Liver (tissue), 9 donors: ENCODE data around the gene DDX1. TPM values are rescaled to one million over a fixed set of nuclear protein-coding genes. Genes with fewer than 3 reads are reported as not detected.

ENCODE experiments used
- DNase-seq: peaks from one replicate; pipeline ENCODE4 v3.0.0-alpha.2; 2017; ENCODE audit warnings: low spot score
- H3K27ac ChIP-seq, 2 donors: one replicate each; pipeline ENCODE4 v1.7.0; 2013; ENCODE audit warnings: inconsistent platforms in 2 of 2, low read length in 2 of 2, control low read depth in 1 of 2, low read depth in 1 of 2, mild to moderate bottlenecking in 1 of 2
- H3K27me3 ChIP-seq, 4 donors: one replicate each; pipeline versions ENCODE4 v1.6.1 to v1.7.0; 2013; ENCODE audit warnings: low read length in 3 of 4, inconsistent platforms in 1 of 4, mild to moderate bottlenecking in 1 of 4, moderate library complexity in 1 of 4; ENCODE audit not compliant: control insufficient read depth in 4 of 4, insufficient read depth in 4 of 4
- H3K36me3 ChIP-seq, 4 donors: one replicate each; pipeline versions ENCODE4 v1.6.1 to v1.7.0; 2013; ENCODE audit warnings: low read length in 3 of 4, mild to moderate bottlenecking in 3 of 4, low read depth in 1 of 4, moderate library complexity in 1 of 4; ENCODE audit not compliant: control insufficient read depth in 4 of 4, insufficient read depth in 3 of 4
- H3K4me1 ChIP-seq, 4 donors: one replicate each; pipeline versions ENCODE4 v1.6.1 to v1.7.0; 2013; ENCODE audit warnings: low read length in 3 of 4, mild to moderate bottlenecking in 3 of 4, moderate library complexity in 1 of 4; ENCODE audit not compliant: control insufficient read depth in 4 of 4, insufficient read depth in 4 of 4
- H3K4me3 ChIP-seq, 3 donors: one replicate each; pipeline versions ENCODE4 v1.6.1 to v1.7.0; 2013; ENCODE audit warnings: low read length in 3 of 3, control low read depth in 1 of 3, low read depth in 1 of 3, mild to moderate bottlenecking in 1 of 3
- H3K9ac ChIP-seq, 2 donors: one replicate each; pipeline ENCODE4 v1.7.0; 2013; ENCODE audit warnings: low read length in 2 of 2, mild to moderate bottlenecking in 2 of 2, moderate library complexity in 2 of 2, control low read depth in 1 of 2, low read depth in 1 of 2
- H3K9me3 ChIP-seq, 4 donors: one replicate each; pipeline versions ENCODE4 v1.6.1 to v1.7.0; 2013; ENCODE audit warnings: low read length in 3 of 4; ENCODE audit not compliant: control insufficient read depth in 4 of 4
- EGR1 ChIP-seq, 2 donors: IDR thresholded peaks; 2 replicates each; pipeline ENCODE4 v1.6.1; 2016 to 2018; ENCODE audit warnings: antibody characterized with exemption in 2 of 2, low read depth in 2 of 2
- FOXA1 ChIP-seq: IDR thresholded peaks from 2 replicates; pipeline ENCODE4 v1.6.1; 2016; ENCODE audit warnings: antibody characterized with exemption
- FOXA2 ChIP-seq: IDR thresholded peaks from 2 replicates; pipeline ENCODE4 v1.6.1; 2016; ENCODE audit warnings: antibody characterized with exemption
- GABPA ChIP-seq, 2 donors: IDR thresholded peaks in 1 of 2; conservative IDR thresholded peaks in 1 of 2; 2 replicates each; pipeline ENCODE4 v1.6.1; 2016; ENCODE audit warnings: antibody characterized with exemption in 2 of 2, mild to moderate bottlenecking in 1 of 2, moderate library complexity in 1 of 2
- HNF4G ChIP-seq: IDR thresholded peaks from 2 replicates; pipeline ENCODE4 v1.6.1; 2016; ENCODE audit warnings: antibody characterized with exemption
- JUND ChIP-seq, 2 donors: IDR thresholded peaks; 2 replicates each; pipeline ENCODE4 v1.6.1; 2016; ENCODE audit warnings: antibody characterized with exemption in 2 of 2
- NR2F2 ChIP-seq: IDR thresholded peaks from 2 replicates; pipeline ENCODE4 v1.6.1; 2016; ENCODE audit warnings: antibody characterized with exemption
- RAD21 ChIP-seq, 2 donors: IDR thresholded peaks; 2 replicates each; pipeline ENCODE4 v1.6.1; 2016; ENCODE audit warnings: antibody characterized with exemption in 2 of 2, mild to moderate bottlenecking in 2 of 2
- RXRA ChIP-seq, 2 donors: IDR thresholded peaks; 2 replicates each; pipeline ENCODE4 v1.6.1; 2017 to 2018; ENCODE audit warnings: antibody characterized with exemption in 2 of 2, mild to moderate bottlenecking in 1 of 2
- SP1 ChIP-seq: IDR thresholded peaks from 2 replicates; pipeline ENCODE4 v1.6.1; 2018; ENCODE audit warnings: antibody characterized with exemption, mild to moderate bottlenecking
- TAF1 ChIP-seq: conservative IDR thresholded peaks from 2 replicates; pipeline ENCODE4 v1.6.1; 2016; ENCODE audit warnings: antibody characterized with exemption, mild to moderate bottlenecking
- YY1 ChIP-seq: IDR thresholded peaks from 2 replicates; pipeline ENCODE4 v1.6.1; 2016; ENCODE audit warnings: antibody characterized with exemption, mild to moderate bottlenecking
- WGBS: extraction: QIAGEN DNeasy Blood & Tissue Kit; methylation state at CpG from one replicate; pipeline ENCODE4 v1.1.7; 2013; 5-methylcytosine and 5-hydroxymethylcytosine counted together
- polyA plus RNA-seq, 2 donors: library from polyadenylated mRNA; stranded (reverse) in 1 of 2; unstranded in 1 of 2; fragments of 200-250 nt in 1 of 2; fragments of >200 nt in 1 of 2; fragmentation: Nextera tagmentation in 1 of 2; extraction: Ambion mirVana in 1 of 2; gene quantifications; one replicate each; pipeline versions ENCODE4 v1.2.1 to v1.2.3, GENCODE V29; 2013 to 2015
- total RNA-seq, 2 donors: library from RNA; depleted of rRNA; stranded (reverse); fragments of >200 nt; gene quantifications; one replicate each; pipeline ENCODE4 v1.2.3, GENCODE V29; 2014
- TF ChIP-seq, protein P1 (sequence below): IDR thresholded peaks from 2 replicates; pipeline ENCODE4 v1.6.1; 2016; ENCODE audit warnings: antibody characterized with exemption
- TF ChIP-seq, protein P2 (sequence below): IDR thresholded peaks from 2 replicates; pipeline ENCODE4 v1.6.1; 2016; ENCODE audit warnings: antibody characterized with exemption, mild to moderate bottlenecking
- TF ChIP-seq, protein P3 (sequence below): IDR thresholded peaks from 2 replicates; pipeline ENCODE4 v1.6.1; 2016; ENCODE audit warnings: antibody characterized with exemption
- TF ChIP-seq, protein P4 (sequence below): IDR thresholded peaks from 2 replicates; pipeline ENCODE4 v1.6.1; 2016; ENCODE audit warnings: antibody characterized with exemption
- donor health status: healthy.
- donor health status: healthy.
- donor health status: healthy.
- donor health status: healthy.
- donor health status: healthy.

DDX1 gene
- total and polyA plus RNA-seq, 4 donors, result 31.7 to 43.9 (median 38.8) TPM

DNA sequence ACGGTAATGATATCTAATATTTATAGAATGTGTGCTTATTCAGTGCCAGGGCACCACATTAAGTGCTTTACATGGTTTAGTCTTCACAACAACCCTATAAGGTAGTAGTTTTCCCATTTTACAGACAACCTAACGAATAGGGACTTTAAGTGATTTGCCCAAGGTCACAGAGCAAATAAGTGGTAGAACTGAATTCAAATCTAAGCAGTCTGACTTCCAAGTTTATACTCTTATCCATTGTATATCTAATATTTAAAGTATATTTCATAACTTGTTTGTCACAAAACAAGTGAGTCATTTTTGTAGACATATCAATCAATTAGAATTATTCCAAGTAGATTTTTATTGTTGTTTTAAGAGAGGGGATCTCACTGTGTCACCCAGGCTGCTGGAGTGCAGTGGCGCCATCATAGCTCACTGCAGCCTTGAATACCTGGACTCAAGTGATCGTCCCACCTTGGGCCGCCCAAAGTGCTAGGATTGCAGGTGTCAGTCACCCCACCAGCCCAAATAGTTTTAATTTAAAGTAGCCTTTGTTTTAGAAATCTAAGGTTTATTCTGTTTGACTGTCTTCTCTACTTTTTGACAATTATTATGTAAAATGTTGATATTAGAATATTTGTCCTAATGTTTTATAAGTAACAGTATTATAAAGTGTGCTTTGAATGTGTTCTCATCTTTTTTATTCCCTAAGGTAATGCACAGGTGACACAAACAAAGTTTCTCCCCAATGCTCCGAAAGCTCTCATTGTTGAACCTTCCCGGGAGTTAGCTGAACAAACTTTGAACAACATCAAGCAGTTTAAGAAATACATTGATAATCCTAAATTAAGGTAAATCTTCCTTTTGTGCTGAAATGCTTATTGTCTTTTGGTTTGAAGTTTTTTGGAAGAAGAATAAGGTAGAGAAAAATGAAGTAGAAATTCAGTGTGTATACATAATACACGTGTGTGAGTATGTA, 15.1 kb downstream of the DDX1 start:
- Histone ChIP-seq H3K27me3 (no peaks in the 10 kb centered on the region), H3K36me3 (peaks cover 25 to 81% (median 77%) of the 10 kb centered on the region in 4 donors), H3K27ac (no peak overlapping the region), H3K9ac (no peak overlapping the region), H3K4me1 (no peaks in the 10 kb centered on the region), H3K4me3 (no peak overlapping the region), H3K9me3 (no peaks in the 10 kb centered on the region)
- whole genome bisulfite sequencing, result 93% methylated on average over 8 of the region's 8 CpGs
- TF ChIP-seq FOXA1, result no peak
- TF ChIP-seq TAF1, result no peak
- no peak for TF ChIP-seq FOXA2
- TF ChIP-seq, protein P1, sequence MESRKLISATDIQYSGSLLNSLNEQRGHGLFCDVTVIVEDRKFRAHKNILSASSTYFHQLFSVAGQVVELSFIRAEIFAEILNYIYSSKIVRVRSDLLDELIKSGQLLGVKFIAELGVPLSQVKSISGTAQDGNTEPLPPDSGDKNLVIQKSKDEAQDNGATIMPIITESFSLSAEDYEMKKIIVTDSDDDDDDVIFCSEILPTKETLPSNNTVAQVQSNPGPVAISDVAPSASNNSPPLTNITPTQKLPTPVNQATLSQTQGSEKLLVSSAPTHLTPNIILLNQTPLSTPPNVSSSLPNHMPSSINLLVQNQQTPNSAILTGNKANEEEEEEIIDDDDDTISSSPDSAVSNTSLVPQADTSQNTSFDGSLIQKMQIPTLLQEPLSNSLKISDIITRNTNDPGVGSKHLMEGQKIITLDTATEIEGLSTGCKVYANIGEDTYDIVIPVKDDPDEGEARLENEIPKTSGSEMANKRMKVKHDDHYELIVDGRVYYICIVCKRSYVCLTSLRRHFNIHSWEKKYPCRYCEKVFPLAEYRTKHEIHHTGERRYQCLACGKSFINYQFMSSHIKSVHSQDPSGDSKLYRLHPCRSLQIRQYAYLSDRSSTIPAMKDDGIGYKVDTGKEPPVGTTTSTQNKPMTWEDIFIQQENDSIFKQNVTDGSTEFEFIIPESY, result no peak
- no peak for TF ChIP-seq GABPA (IDR thresholded peaks at IDR 0.05 in 1 of 2, conservative IDR thresholded peaks at IDR 0.05 in 1 of 2)
- no peak for TF ChIP-seq RAD21 (IDR thresholded peaks at IDR 0.05)
- TF ChIP-seq, protein P2, sequence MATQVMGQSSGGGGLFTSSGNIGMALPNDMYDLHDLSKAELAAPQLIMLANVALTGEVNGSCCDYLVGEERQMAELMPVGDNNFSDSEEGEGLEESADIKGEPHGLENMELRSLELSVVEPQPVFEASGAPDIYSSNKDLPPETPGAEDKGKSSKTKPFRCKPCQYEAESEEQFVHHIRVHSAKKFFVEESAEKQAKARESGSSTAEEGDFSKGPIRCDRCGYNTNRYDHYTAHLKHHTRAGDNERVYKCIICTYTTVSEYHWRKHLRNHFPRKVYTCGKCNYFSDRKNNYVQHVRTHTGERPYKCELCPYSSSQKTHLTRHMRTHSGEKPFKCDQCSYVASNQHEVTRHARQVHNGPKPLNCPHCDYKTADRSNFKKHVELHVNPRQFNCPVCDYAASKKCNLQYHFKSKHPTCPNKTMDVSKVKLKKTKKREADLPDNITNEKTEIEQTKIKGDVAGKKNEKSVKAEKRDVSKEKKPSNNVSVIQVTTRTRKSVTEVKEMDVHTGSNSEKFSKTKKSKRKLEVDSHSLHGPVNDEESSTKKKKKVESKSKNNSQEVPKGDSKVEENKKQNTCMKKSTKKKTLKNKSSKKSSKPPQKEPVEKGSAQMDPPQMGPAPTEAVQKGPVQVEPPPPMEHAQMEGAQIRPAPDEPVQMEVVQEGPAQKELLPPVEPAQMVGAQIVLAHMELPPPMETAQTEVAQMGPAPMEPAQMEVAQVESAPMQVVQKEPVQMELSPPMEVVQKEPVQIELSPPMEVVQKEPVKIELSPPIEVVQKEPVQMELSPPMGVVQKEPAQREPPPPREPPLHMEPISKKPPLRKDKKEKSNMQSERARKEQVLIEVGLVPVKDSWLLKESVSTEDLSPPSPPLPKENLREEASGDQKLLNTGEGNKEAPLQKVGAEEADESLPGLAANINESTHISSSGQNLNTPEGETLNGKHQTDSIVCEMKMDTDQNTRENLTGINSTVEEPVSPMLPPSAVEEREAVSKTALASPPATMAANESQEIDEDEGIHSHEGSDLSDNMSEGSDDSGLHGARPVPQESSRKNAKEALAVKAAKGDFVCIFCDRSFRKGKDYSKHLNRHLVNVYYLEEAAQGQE, result no peak
- no peak for TF ChIP-seq YY1
- no peak for TF ChIP-seq NR2F2
- TF ChIP-seq RXRA (IDR thresholded peaks at IDR 0.05), result no peak
- no peak for TF ChIP-seq HNF4G
- TF ChIP-seq, protein P3, sequence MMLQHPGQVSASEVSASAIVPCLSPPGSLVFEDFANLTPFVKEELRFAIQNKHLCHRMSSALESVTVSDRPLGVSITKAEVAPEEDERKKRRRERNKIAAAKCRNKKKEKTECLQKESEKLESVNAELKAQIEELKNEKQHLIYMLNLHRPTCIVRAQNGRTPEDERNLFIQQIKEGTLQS, result no peak
- TF ChIP-seq, protein P4, sequence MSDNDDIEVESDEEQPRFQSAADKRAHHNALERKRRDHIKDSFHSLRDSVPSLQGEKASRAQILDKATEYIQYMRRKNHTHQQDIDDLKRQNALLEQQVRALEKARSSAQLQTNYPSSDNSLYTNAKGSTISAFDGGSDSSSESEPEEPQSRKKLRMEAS, result no peak
- TF ChIP-seq EGR1 (IDR thresholded peaks at IDR 0.05; ENCODE audit: low read depth in 2 of 2), result no peak
- DNase-seq, result no peak

DNA sequence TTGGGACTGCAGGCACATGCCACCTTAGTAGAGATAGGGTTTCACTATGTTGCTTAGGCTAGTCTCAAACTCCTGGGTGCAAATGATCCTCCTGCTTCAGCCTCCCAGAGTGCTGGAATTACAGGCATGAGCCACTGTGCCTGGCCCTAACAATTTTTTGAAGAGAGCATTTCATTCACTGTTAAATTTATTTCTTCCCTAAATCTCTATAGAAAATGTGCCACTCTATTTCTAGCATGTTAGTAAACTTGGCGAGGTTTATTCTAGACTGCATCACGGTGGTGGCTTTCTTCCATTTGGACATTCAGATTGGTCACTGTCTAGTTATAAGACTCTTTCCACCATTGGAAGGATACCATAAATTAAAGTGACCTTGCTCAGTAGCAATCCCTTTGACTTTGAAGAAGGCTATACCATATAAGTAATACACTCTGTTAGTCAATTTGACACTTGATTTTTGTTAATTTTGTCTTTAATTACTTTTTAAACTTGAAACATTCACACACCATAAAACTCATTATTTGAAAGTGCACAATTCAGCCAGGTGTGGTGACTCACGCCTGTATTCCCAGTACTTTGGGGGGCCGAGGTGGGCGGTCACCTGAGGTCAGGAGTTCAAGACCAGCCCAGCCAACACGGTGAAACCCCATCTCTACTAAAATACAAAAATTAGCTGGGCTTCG, 16.2 kb downstream of the DDX1 start:
- TF ChIP-seq TAF1, result no peak
- TF ChIP-seq JUND (IDR thresholded peaks at IDR 0.05), result no peak
- no peak for TF ChIP-seq SP1
- no peak for TF ChIP-seq FOXA1
- no peak for TF ChIP-seq HNF4G
- TF ChIP-seq, protein P2, result no peak
- TF ChIP-seq, protein P1, result no peak
- TF ChIP-seq RAD21 (IDR thresholded peaks at IDR 0.05), result no peak
- no peak for TF ChIP-seq NR2F2
- TF ChIP-seq FOXA2, result no peak
- no peak for TF ChIP-seq GABPA (IDR thresholded peaks at IDR 0.05 in 1 of 2, conservative IDR thresholded peaks at IDR 0.05 in 1 of 2)
- no peak for TF ChIP-seq EGR1 (IDR thresholded peaks at IDR 0.05; ENCODE audit: low read depth in 2 of 2)
- TF ChIP-seq RXRA (IDR thresholded peaks at IDR 0.05), result no peak
- Histone ChIP-seq H3K9ac (no peak overlapping the region), H3K9me3 (no peaks in the 10 kb centered on the region), H3K27me3 (no peaks in the 10 kb centered on the region), H3K36me3 (peaks cover 20 to 70% (median 67%) of the 10 kb centered on the region in 4 donors), H3K4me1 (no peaks in the 10 kb centered on the region), H3K4me3 (no peak overlapping the region), H3K27ac (no peak overlapping the region)
- DNase-seq, result no peak
- 96% methylated on average over 7 of the region's 7 CpGs for WGBS
